SH-SY5Y (cell line): Measurements from ENCODE around the gene CEP170B.

ENCODE experiments used
- GATA2 ChIP-seq: IDR thresholded peaks from 2 replicates; pipeline ENCODE4 v1.6.1; 2011; ENCODE audit warnings: mild to moderate bottlenecking, low read depth, low read length
- GATA3 ChIP-seq: IDR thresholded peaks from 2 replicates; pipeline ENCODE4 v1.6.1; 2011; ENCODE audit warnings: low read depth, mild to moderate bottlenecking, low read length, moderate library complexity

DNA sequence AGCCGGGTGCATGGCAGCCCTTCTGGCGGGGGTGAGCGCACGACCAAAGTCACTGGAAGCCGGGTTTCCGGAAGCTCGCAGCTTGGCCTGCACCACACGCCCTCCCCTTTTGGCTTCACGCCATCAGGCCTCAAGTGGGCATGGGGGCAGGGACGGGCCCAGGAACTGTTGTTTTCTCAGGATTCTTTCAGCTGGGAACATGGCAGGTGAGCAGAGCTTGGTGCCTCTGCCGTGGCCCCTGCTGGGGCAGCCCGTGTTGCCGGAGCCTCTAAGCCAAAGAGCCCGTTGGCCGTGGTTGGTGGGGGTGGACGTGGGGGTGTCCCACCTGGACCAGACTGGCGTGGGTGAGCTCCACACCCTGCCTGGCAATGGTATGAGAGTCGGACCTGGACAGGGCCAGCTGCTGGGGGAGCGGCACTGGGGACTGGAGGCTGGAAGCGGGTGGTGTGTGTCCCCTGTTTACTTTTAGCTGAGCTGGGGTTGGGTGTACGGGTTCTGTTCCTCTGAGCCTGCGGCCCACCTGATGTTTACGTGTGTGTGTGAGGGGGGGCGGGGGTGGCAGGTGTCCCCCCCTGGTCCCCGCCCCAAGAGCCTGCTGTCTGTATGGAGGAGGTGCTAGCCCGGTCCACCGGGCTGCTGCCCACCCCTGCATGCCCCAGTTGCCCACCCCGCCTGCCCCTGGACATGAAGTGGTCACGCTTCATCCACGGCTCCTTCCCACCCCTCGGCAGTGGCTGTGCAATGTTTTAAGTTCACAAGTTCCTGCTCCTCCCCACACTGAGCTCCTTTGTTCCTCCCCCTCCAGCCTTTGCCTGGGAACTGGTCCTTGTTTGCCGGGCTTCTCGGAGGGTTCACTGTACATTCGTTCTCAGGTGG, 31.0 kb downstream of the CEP170B start:
- no peak for TF ChIP-seq GATA2
- no peak for TF ChIP-seq GATA3
